ENCODE data around the gene MYL5. TPM values are rescaled to one million over a fixed set of nuclear protein-coding genes. Genes with fewer than 3 reads are reported as not detected.

Gene MYL5
- total and polyA plus RNA-seq, 2 donors (not counting 1 experiment from before 2014, with no cell fraction given): 9.6 to 14.4 TPM

GRCh38 chr4:677431-678293 lies 3.3 kb downstream of the MYL5 start:
- no peak for TF ChIP-seq CTCF (conservative IDR thresholded peaks at IDR 0.05 in 1 of 2, IDR thresholded peaks at IDR 0.05 in 1 of 2; ENCODE audit: low read depth in 1 of 2, low read length in 2 of 2)
- no peak for TF ChIP-seq EZH2 (IDR thresholded peaks at IDR 0.05; ENCODE audit: low read length, missing control alignments)
- Histone ChIP-seq H3K79me2 (ENCODE audit: control insufficient read depth, insufficient read depth, low read length) (peaks cover 13% of the 10 kb centered on the region), H4K20me1 (ENCODE audit: control insufficient read depth, extremely low read depth, insufficient read depth, low read length) (no peaks in the 10 kb centered on the region), H3K4me3 (replicated peaks in 1 of 4; ENCODE audit: control extremely low read depth in 1 of 4, insufficient read depth in 1 of 4, low read depth in 3 of 4, low read length in 4 of 4) (no peak overlapping the region), H3K9ac (ENCODE audit: insufficient read depth, low read length) (no peak overlapping the region), H3K9me3 (ENCODE audit: control insufficient read depth, insufficient read depth, low read depth, low read length) (no peaks in the 10 kb centered on the region), H3K27ac (ENCODE audit: insufficient read depth, low read length) (no peak overlapping the region), H3K27me3 (ENCODE audit: control insufficient read depth, insufficient read depth, low read length) (no peaks in the 10 kb centered on the region), H3K4me1 (ENCODE audit: control insufficient read depth, extremely low read depth, insufficient read depth, low read length) (peaks cover 4% of the 10 kb centered on the region), H3K36me3 (ENCODE audit: control insufficient read depth, insufficient read depth, low read length) (peaks cover 2% of the 10 kb centered on the region), H3K4me2 (ENCODE audit: extremely low read depth, insufficient read depth, low read length) (no peak overlapping the region), H2AFZ (ENCODE audit: low read length) (no peak overlapping the region)
- DNase-seq (ENCODE audit: low read depth in 2 of 2): no peak

GRCh38 chr4:678331-679103 lies 4.2 kb downstream of the MYL5 start:
- Histone ChIP-seq H3K4me1 (ENCODE audit: control insufficient read depth, extremely low read depth, insufficient read depth, low read length) (no peaks in the 10 kb centered on the region), H3K36me3 (ENCODE audit: control insufficient read depth, insufficient read depth, low read length) (peaks cover 2% of the 10 kb centered on the region), H2AFZ (ENCODE audit: low read length) (no peak overlapping the region), H3K27ac (ENCODE audit: insufficient read depth, low read length) (no peak overlapping the region), H3K79me2 (ENCODE audit: control insufficient read depth, insufficient read depth, low read length) (peaks cover 7% of the 10 kb centered on the region), H3K9me3 (ENCODE audit: control insufficient read depth, insufficient read depth, low read depth, low read length) (no peaks in the 10 kb centered on the region), H3K4me2 (ENCODE audit: extremely low read depth, insufficient read depth, low read length) (no peak overlapping the region), H4K20me1 (ENCODE audit: control insufficient read depth, extremely low read depth, insufficient read depth, low read length) (no peaks in the 10 kb centered on the region), H3K9ac (ENCODE audit: insufficient read depth, low read length) (no peak overlapping the region), H3K4me3 (replicated peaks in 1 of 4; ENCODE audit: control extremely low read depth in 1 of 4, insufficient read depth in 1 of 4, low read depth in 3 of 4, low read length in 4 of 4) (no peak overlapping the region), H3K27me3 (ENCODE audit: control insufficient read depth, insufficient read depth, low read length) (no peaks in the 10 kb centered on the region)
- TF ChIP-seq EZH2 (IDR thresholded peaks at IDR 0.05; ENCODE audit: low read length, missing control alignments) (no peak), CTCF (conservative IDR thresholded peaks at IDR 0.05 in 1 of 2, IDR thresholded peaks at IDR 0.05 in 1 of 2; ENCODE audit: low read depth in 1 of 2, low read length in 2 of 2) (no peak)
- no peak for DNase-seq (ENCODE audit: low read depth in 2 of 2)

- H3K9me3 ChIP-seq (ENCODE audit: control insufficient read depth, insufficient read depth, low read depth, low read length): no peaks in the 10 kb centered on the region
- H3K36me3 ChIP-seq (ENCODE audit: control insufficient read depth, insufficient read depth, low read length): peaks cover 2% of the 10 kb centered on the region
- DNase-seq (ENCODE audit: low read depth in 2 of 2): no peak
Measured at GRCh38 chr4:679104-679481, 4.8 kb downstream of the MYL5 start.

More at GRCh38 chr4:679104-679481, 4.8 kb downstream of the MYL5 start:
- no peaks in the 10 kb centered on the region for H3K4me1 ChIP-seq (ENCODE audit: control insufficient read depth, extremely low read depth, insufficient read depth, low read length)
- no peak overlapping the region for H3K9ac ChIP-seq (ENCODE audit: insufficient read depth, low read length)
- no peak overlapping the region for H3K27ac ChIP-seq (ENCODE audit: insufficient read depth, low read length)
- H3K79me2 ChIP-seq (ENCODE audit: control insufficient read depth, insufficient read depth, low read length): peaks cover 5% of the 10 kb centered on the region
- H2AFZ ChIP-seq (ENCODE audit: low read length): no peak overlapping the region
- no peaks in the 10 kb centered on the region for H4K20me1 ChIP-seq (ENCODE audit: control insufficient read depth, extremely low read depth, insufficient read depth, low read length)
- H3K27me3 ChIP-seq (ENCODE audit: control insufficient read depth, insufficient read depth, low read length): no peaks in the 10 kb centered on the region
- no peak overlapping the region for H3K4me2 ChIP-seq (ENCODE audit: extremely low read depth, insufficient read depth, low read length)
- H3K4me3 ChIP-seq (replicated peaks in 1 of 4; ENCODE audit: control extremely low read depth in 1 of 4, insufficient read depth in 1 of 4, low read depth in 3 of 4, low read length in 4 of 4): no peak overlapping the region
- TF ChIP-seq EZH2 (IDR thresholded peaks at IDR 0.05; ENCODE audit: low read length, missing control alignments) (no peak), CTCF (conservative IDR thresholded peaks at IDR 0.05 in 1 of 2, IDR thresholded peaks at IDR 0.05 in 1 of 2; ENCODE audit: low read depth in 1 of 2, low read length in 2 of 2) (no peak)
